DOHH2 (cell line): ENCODE data around the gene ZNHIT6.

Source experiments
- H3F3A ChIP-seq: fragments of 200-600 bp; sonication (generic), shearing (Covaris generic); 2 replicates; pipeline ENCODE4 v1.6.0; 2016; ENCODE audit warnings: antibody characterized with exemption, mild to moderate bottlenecking; ENCODE audit not compliant: control insufficient read depth, insufficient read depth
- H3K27ac ChIP-seq: fragments of 200-600 bp; sonication (generic); 2 replicates; pipeline ENCODE4 v1.5.1; 2014; ENCODE audit warnings: low read depth, mild to moderate bottlenecking, low read length, moderate library complexity
- H3K27me3 ChIP-seq: fragments of 200-600 bp; sonication (generic); 2 replicates; pipeline ENCODE4 v1.6.1; 2014; ENCODE audit warnings: mild to moderate bottlenecking, low read length, mixed read lengths; ENCODE audit not compliant: control insufficient read depth
- H3K36me3 ChIP-seq: fragments of 200-600 bp; sonication (generic); 2 replicates; pipeline ENCODE4 v1.6.1; 2014; ENCODE audit warnings: mild to moderate bottlenecking, low read length, moderate library complexity, mixed read lengths; ENCODE audit not compliant: control insufficient read depth
- H3K4me1 ChIP-seq: fragments of 200-600 bp; sonication (generic); 2 replicates; pipeline ENCODE4 v1.6.1; 2014; ENCODE audit warnings: mild to moderate bottlenecking, low read length, mixed read lengths; ENCODE audit not compliant: control insufficient read depth
- H3K4me2 ChIP-seq: fragments of 200-600 bp; sonication (generic); 2 replicates; pipeline ENCODE4 v1.6.0; 2014; ENCODE audit warnings: mild to moderate bottlenecking, low read length, moderate library complexity
- H3K4me3 ChIP-seq: fragments of 200-600 bp; sonication (generic); 2 replicates; pipeline ENCODE4 v1.5.1; 2014; ENCODE audit warnings: mild to moderate bottlenecking, low read length, mixed read lengths
- H3K79me2 ChIP-seq: fragments of 200-600 bp; sonication (generic); 2 replicates; pipeline ENCODE4 v1.6.1; 2014; ENCODE audit warnings: mild to moderate bottlenecking, low read length, mixed read lengths; ENCODE audit not compliant: control insufficient read depth
- H3K9me2 ChIP-seq: fragments of 200-600 bp; sonication (generic); replicated peaks from 2 replicates; pipeline ENCODE4 v1.6.1; 2014; ENCODE audit warnings: mild to moderate bottlenecking, low read length, mixed read lengths; ENCODE audit not compliant: control insufficient read depth
- H3K9me3 ChIP-seq: fragments of 200-600 bp; sonication (generic); 2 replicates; pipeline ENCODE4 v1.6.1; 2014; ENCODE audit warnings: antibody characterized with exemption, low read length, mixed read lengths; ENCODE audit not compliant: control insufficient read depth, insufficient read depth
- H4K20me1 ChIP-seq: fragments of 200-600 bp; sonication (generic); 2 replicates; pipeline ENCODE4 v1.6.0; 2014; ENCODE audit warnings: low read depth, mild to moderate bottlenecking, antibody characterized with exemption, low read length, moderate library complexity; ENCODE audit not compliant: control insufficient read depth, insufficient read depth
- EZH2phosphoT487 ChIP-seq: fragments of 200-600 bp; sonication (generic); IDR thresholded peaks from 2 replicates; pipeline ENCODE4 v1.6.1; 2017; ENCODE audit warnings: borderline replicate concordance, mild to moderate bottlenecking, antibody characterized with exemption, low read length, moderate library complexity, mixed read lengths
- TF ChIP-seq, protein P1 (sequence below): fragments of 200-600 bp; sonication (generic); IDR thresholded peaks from one replicate; pipeline ENCODE4 v1.5.1; 2014; ENCODE audit warnings: antibody characterized with exemption, mild to moderate bottlenecking, low read depth, low read length; ENCODE audit not compliant: poor library complexity, severe bottlenecking

The ZNHIT6 gene

DNA sequence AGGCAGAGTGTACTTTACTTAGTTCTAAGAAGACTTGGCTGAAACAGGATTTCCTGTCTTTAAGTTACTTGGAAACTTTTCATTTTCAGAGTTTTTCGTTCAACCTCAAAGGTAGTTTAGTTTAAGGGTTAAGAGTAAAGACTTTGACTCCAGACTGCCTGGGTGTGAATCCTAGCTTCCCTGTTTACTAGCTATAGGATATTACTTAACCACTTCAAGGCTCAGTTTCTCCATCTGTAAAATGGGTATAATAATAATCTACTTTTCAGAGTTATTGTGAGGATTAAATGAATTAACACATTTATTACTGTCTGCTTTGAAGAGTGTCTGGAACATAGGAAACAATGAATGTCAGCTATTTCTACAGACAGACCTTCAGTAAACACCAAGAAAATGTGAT, 30.0 kb downstream of the ZNHIT6 start:
- Histone ChIP-seq H3K4me1 (no peaks in the 10 kb centered on the region), H4K20me1 (no peaks in the 10 kb centered on the region), H3K79me2 (peaks cover 7% of the 10 kb centered on the region), H3K27me3 (no peaks in the 10 kb centered on the region), H3F3A (no peaks in the 10 kb centered on the region), H3K9me2 (no peaks in the 10 kb centered on the region), H3K27ac (no peak overlapping the region), H3K36me3 (peaks cover 72% of the 10 kb centered on the region), H3K9me3 (no peaks in the 10 kb centered on the region), H3K4me3 (no peak overlapping the region), H3K4me2 (no peak overlapping the region)
- no peak for TF ChIP-seq EZH2phosphoT487
- TF ChIP-seq, protein P1, sequence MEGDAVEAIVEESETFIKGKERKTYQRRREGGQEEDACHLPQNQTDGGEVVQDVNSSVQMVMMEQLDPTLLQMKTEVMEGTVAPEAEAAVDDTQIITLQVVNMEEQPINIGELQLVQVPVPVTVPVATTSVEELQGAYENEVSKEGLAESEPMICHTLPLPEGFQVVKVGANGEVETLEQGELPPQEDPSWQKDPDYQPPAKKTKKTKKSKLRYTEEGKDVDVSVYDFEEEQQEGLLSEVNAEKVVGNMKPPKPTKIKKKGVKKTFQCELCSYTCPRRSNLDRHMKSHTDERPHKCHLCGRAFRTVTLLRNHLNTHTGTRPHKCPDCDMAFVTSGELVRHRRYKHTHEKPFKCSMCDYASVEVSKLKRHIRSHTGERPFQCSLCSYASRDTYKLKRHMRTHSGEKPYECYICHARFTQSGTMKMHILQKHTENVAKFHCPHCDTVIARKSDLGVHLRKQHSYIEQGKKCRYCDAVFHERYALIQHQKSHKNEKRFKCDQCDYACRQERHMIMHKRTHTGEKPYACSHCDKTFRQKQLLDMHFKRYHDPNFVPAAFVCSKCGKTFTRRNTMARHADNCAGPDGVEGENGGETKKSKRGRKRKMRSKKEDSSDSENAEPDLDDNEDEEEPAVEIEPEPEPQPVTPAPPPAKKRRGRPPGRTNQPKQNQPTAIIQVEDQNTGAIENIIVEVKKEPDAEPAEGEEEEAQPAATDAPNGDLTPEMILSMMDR = no peak

DNA sequence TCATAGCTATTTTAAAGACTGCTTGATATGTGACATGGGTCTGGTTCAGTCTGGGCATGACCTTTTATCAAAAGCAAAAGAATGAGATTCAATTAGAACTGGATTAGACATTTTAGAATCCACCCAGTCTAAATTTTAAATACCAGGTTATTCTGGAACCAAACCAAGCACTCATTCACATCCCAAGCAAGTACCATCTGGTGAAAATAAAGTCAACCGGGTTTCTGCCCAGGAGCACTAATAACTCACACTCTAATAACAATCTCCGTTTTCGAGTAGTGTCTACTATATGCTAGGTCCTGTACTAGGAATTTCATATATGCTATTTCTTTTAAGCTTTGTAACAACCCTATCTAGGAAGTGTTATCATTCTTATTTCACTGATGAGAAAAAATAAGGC, 30.6 kb downstream of the ZNHIT6 start:
- H4K20me1 ChIP-seq = no peaks in the 10 kb centered on the region
- no peaks in the 10 kb centered on the region for H3K27me3 ChIP-seq
- no peaks in the 10 kb centered on the region for H3K9me3 ChIP-seq
- no peaks in the 10 kb centered on the region for H3F3A ChIP-seq
- H3K4me2 ChIP-seq = no peak overlapping the region
- no peak overlapping the region for H3K4me3 ChIP-seq
- H3K4me1 ChIP-seq = no peaks in the 10 kb centered on the region
- H3K36me3 ChIP-seq = peaks cover 76% of the 10 kb centered on the region
- H3K79me2 ChIP-seq = peaks cover 3% of the 10 kb centered on the region
- TF ChIP-seq, protein P1 = no peak
- TF ChIP-seq EZH2phosphoT487 = no peak
- H3K27ac ChIP-seq = no peak overlapping the region
- H3K9me2 ChIP-seq = no peaks in the 10 kb centered on the region

DNA sequence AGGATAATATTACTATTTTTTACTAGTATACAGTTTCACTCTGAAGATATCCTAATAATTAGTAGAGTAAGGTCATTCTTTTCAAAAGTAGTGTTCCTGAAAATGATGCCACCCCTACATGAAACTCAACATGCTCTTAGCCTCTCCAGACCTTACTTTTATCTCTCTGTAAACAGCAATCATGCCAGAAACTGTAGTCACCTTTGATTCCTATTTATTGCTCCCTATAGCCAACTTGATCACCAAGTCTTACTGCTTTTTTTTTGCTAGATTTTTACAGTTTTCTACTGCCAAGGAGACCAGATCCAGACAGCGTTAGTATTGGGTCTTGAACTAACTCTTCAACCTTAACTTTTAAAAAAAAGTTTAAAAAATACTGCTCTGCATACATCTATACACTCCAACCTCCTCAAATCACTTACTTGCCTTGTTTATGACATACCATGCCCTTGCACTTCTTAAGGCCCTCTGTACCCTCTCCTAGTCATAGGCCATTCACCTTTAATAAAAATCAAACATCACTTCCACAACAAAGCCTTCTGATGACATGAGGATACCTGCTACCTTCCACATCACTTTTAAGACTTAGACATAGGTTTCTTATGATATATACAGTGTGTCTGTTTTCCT, 36.1 kb downstream of the ZNHIT6 start:
- Histone ChIP-seq H3K4me3 (no peak overlapping the region), H3K9me3 (no peaks in the 10 kb centered on the region), H3K27me3 (no peaks in the 10 kb centered on the region), H3K9me2 (no peaks in the 10 kb centered on the region), H3K27ac (no peak overlapping the region), H3F3A (no peaks in the 10 kb centered on the region), H3K36me3 (peaks cover 77% of the 10 kb centered on the region), H3K4me2 (no peak overlapping the region), H3K79me2 (no peaks in the 10 kb centered on the region), H3K4me1 (no peaks in the 10 kb centered on the region), H4K20me1 (no peaks in the 10 kb centered on the region)
- no peak for TF ChIP-seq EZH2phosphoT487
- TF ChIP-seq, protein P1 = no peak
